ENCODE measurements around the gene NELFCD.

DNA sequence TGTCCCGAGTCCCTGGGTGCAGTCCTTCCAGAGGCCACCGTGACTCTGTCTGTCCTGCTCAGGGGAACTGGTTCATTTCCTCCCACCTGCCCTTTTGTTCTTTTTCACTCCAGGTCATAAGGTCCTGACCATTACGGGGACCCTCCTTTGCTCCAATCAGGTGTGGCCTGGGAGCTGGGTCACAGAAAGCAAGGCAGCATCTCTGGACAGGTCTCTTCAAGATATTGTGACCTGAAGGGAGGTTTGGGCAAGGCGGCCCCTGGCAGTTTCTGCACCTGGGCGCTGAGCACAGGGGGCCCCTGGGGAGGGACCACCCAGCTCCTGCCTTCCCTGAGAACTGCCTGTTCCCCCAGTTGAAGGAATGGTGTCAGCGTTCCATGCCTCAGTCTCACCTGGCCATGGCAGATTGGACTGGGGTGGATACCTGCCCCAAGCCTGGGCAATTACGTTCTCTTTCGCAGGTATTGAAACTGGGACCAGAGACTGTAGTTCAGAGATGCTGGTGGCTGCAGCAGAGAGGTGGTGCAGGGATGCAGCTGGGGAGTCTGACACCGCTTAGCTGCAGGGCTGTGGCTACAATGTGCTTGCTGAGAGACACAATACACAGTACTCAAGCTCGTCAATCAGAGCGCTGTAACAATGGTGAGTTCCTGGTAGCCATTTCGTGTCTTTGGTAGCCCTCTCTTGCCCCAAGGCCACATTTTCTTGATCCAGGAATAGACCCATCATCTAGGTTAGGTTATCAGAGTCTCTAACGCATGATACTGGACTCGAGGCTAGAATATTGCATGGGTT is 15.6 kb upstream of the NELFCD start:
- TF ChIP-seq, protein P1, sequence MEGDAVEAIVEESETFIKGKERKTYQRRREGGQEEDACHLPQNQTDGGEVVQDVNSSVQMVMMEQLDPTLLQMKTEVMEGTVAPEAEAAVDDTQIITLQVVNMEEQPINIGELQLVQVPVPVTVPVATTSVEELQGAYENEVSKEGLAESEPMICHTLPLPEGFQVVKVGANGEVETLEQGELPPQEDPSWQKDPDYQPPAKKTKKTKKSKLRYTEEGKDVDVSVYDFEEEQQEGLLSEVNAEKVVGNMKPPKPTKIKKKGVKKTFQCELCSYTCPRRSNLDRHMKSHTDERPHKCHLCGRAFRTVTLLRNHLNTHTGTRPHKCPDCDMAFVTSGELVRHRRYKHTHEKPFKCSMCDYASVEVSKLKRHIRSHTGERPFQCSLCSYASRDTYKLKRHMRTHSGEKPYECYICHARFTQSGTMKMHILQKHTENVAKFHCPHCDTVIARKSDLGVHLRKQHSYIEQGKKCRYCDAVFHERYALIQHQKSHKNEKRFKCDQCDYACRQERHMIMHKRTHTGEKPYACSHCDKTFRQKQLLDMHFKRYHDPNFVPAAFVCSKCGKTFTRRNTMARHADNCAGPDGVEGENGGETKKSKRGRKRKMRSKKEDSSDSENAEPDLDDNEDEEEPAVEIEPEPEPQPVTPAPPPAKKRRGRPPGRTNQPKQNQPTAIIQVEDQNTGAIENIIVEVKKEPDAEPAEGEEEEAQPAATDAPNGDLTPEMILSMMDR (IDR thresholded peaks at IDR 0.05): no peak
- TF ChIP-seq POLR2A (IDR thresholded peaks at IDR 0.05): no peak

All from thyroid gland (tissue), 4 donors.